ENCODE results near the gene MED26. TPM values are rescaled to one million over a fixed set of nuclear protein-coding genes. Genes with fewer than 3 reads are reported as not detected.

Gene MED26
- total and polyA plus RNA-seq, 2 of the 13 experiments (the other 11 are each of a cell fraction or from before 2014, with no cell fraction given), result 3.5 to 3.8 TPM

DNA sequence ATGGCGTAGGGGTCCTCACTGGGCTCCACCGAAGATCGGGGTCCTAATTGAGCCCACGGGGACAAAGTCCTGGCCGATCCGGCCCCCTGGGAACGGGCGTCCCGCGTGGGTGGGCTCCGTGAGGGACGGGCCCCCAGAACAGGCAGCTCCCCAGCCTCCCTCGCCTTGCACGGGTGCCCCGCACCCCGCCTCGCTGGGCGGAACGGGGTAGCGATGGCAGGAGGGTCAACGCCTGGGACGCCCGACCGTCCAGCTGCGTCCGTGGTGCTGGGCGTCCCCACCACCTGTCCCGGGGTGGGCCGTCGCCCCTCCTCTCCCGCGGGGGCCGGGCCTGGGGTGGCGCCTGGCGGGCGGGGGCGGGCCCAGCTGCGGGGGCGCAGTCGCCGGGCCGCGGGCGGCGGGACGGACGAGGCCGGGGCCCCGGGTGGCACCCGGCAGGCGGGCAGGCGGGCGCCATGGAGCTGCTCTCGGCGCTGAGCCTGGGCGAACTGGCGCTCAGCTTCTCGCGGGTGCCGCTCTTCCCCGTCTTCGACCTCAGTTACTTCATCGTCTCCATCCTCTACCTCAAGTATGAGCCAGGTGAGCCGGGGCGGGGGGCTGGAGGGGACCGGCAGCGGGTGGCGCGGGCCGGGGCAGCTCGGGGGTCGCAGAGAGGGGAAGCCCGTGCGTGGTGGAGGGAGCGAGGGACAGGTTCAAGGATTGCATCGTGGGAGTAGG is 32.9 kb upstream of the MED26 start, which contains the start of gene TMEM38A (continued):
- TF ChIP-seq, protein P1, sequence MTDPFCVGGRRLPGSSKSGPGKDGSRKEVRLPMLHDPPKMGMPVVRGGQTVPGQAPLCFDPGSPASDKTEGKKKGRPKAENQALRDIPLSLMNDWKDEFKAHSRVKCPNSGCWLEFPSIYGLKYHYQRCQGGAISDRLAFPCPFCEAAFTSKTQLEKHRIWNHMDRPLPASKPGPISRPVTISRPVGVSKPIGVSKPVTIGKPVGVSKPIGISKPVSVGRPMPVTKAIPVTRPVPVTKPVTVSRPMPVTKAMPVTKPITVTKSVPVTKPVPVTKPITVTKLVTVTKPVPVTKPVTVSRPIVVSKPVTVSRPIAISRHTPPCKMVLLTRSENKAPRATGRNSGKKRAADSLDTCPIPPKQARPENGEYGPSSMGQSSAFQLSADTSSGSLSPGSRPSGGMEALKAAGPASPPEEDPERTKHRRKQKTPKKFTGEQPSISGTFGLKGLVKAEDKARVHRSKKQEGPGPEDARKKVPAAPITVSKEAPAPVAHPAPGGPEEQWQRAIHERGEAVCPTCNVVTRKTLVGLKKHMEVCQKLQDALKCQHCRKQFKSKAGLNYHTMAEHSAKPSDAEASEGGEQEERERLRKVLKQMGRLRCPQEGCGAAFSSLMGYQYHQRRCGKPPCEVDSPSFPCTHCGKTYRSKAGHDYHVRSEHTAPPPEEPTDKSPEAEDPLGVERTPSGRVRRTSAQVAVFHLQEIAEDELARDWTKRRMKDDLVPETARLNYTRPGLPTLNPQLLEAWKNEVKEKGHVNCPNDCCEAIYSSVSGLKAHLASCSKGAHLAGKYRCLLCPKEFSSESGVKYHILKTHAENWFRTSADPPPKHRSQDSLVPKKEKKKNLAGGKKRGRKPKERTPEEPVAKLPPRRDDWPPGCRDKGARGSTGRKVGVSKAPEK (CRISPR knock-in tag; IDR thresholded peaks at IDR 0.05; ENCODE audit: borderline replicate concordance), result no peak
- no peak for TF ChIP-seq MAFG (CRISPR knock-in tag; IDR thresholded peaks at IDR 0.05)
- TF ChIP-seq, protein P2, sequence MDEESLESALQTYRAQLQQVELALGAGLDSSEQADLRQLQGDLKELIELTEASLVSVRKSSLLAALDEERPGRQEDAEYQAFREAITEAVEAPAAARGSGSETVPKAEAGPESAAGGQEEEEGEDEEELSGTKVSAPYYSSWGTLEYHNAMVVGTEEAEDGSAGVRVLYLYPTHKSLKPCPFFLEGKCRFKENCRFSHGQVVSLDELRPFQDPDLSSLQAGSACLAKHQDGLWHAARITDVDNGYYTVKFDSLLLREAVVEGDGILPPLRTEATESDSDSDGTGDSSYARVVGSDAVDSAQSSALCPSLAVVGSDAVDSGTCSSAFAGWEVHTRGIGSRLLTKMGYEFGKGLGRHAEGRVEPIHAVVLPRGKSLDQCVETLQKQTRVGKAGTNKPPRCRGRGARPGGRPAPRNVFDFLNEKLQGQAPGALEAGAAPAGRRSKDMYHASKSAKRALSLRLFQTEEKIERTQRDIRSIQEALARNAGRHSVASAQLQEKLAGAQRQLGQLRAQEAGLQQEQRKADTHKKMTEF (CRISPR knock-in tag; IDR thresholded peaks at IDR 0.05), result no peak; the same call in 1 of the 2 replicates
- TF ChIP-seq BORCS8-MEF2B (CRISPR knock-in tag; IDR thresholded peaks at IDR 0.05), result no peak
- TF ChIP-seq, protein P3, sequence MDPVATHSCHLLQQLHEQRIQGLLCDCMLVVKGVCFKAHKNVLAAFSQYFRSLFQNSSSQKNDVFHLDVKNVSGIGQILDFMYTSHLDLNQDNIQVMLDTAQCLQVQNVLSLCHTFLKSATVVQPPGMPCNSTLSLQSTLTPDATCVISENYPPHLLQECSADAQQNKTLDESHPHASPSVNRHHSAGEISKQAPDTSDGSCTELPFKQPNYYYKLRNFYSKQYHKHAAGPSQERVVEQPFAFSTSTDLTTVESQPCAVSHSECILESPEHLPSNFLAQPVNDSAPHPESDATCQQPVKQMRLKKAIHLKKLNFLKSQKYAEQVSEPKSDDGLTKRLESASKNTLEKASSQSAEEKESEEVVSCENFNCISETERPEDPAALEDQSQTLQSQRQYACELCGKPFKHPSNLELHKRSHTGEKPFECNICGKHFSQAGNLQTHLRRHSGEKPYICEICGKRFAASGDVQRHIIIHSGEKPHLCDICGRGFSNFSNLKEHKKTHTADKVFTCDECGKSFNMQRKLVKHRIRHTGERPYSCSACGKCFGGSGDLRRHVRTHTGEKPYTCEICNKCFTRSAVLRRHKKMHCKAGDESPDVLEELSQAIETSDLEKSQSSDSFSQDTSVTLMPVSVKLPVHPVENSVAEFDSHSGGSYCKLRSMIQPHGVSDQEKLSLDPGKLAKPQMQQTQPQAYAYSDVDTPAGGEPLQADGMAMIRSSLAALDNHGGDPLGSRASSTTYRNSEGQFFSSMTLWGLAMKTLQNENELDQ (CRISPR knock-in tag; IDR thresholded peaks at IDR 0.05; ENCODE audit: borderline replicate concordance), result no peak
- 0 out of 2 replicates have a peak, but pooled peaks have one; percentile 0 for TF ChIP-seq ZNF317 (CRISPR knock-in tag; IDR thresholded peaks at IDR 0.05)
- no peak for TF ChIP-seq MBNL3 (CRISPR knock-in tag; conservative IDR thresholded peaks at IDR 0.05)
- TF ChIP-seq, protein P4, sequence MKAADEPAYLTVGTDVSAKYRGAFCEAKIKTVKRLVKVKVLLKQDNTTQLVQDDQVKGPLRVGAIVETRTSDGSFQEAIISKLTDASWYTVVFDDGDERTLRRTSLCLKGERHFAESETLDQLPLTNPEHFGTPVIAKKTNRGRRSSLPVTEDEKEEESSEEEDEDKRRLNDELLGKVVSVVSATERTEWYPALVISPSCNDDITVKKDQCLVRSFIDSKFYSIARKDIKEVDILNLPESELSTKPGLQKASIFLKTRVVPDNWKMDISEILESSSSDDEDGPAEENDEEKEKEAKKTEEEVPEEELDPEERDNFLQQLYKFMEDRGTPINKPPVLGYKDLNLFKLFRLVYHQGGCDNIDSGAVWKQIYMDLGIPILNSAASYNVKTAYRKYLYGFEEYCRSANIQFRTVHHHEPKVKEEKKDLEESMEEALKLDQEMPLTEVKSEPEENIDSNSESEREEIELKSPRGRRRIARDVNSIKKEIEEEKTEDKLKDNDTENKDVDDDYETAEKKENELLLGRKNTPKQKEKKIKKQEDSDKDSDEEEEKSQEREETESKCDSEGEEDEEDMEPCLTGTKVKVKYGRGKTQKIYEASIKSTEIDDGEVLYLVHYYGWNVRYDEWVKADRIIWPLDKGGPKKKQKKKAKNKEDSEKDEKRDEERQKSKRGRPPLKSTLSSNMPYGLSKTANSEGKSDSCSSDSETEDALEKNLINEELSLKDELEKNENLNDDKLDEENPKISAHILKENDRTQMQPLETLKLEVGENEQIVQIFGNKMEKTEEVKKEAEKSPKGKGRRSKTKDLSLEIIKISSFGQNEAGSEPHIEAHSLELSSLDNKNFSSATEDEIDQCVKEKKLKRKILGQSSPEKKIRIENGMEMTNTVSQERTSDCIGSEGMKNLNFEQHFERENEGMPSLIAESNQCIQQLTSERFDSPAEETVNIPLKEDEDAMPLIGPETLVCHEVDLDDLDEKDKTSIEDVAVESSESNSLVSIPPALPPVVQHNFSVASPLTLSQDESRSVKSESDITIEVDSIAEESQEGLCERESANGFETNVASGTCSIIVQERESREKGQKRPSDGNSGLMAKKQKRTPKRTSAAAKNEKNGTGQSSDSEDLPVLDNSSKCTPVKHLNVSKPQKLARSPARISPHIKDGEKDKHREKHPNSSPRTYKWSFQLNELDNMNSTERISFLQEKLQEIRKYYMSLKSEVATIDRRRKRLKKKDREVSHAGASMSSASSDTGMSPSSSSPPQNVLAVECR (CRISPR knock-in tag; IDR thresholded peaks at IDR 0.05; ENCODE audit: borderline replicate concordance), result peak; percentile 4; the same call in 1 of the 2 replicates
- TF ChIP-seq FOSL1 (CRISPR knock-in tag; IDR thresholded peaks at IDR 0.05; ENCODE audit: borderline replicate concordance), result no peak
- no peak for TF ChIP-seq ZNF737 (CRISPR knock-in tag; IDR thresholded peaks at IDR 0.05; ENCODE audit: borderline replicate concordance)
- TF ChIP-seq FOXA1 (IDR thresholded peaks at IDR 0.05), result no peak
- TF ChIP-seq FOXA1 (CRISPR knock-in tag; IDR thresholded peaks at IDR 0.05), result no peak
- TF ChIP-seq ZNF253 (CRISPR knock-in tag; IDR thresholded peaks at IDR 0.05; ENCODE audit: borderline replicate concordance), result no peak
- TF ChIP-seq TBX2 (CRISPR knock-in tag; IDR thresholded peaks at IDR 0.05; ENCODE audit: borderline replicate concordance), result peak; percentile 34; the same call in 1 of the 2 replicates
- TF ChIP-seq JUN (CRISPR knock-in tag; IDR thresholded peaks at IDR 0.05), result no peak
- 0 out of 2 replicates have a peak, but pooled peaks have one; percentile 22 for TF ChIP-seq ZBTB1 (CRISPR knock-in tag; IDR thresholded peaks at IDR 0.05; ENCODE audit: borderline replicate concordance)
- no peak for TF ChIP-seq ZFX (CRISPR knock-in tag; IDR thresholded peaks at IDR 0.05; ENCODE audit: low read depth)
- TF ChIP-seq GTF3A (CRISPR knock-in tag; conservative IDR thresholded peaks at IDR 0.05), result no peak
- TF ChIP-seq MXI1 (IDR thresholded peaks at IDR 0.05; ENCODE audit: borderline replicate concordance, low read depth, low read length), result peak; percentile 12; the same call in 1 of the 3 replicates
